Stimulated activated CD4-positive, alpha-beta T cell treated with anti-CD3 and anti-CD28 coated beads, Interleukin-2, amount 100 ng/mL, for 48 hours (primary cell): ENCODE measurements around the gene SLC25A53.
"Not testable (repeated sequence)": the region's sequence is repeated elsewhere in the genome, so short reads cannot be mapped to it uniquely, and the experiment has no call there.

Source experiments
- DNase-seq, 2 donors: peaks; one replicate each; pipeline ENCODE4 v3.0.0-alpha.2; 2020

The SLC25A53 gene

GRCh38 chrX:104126856-104127255 lies 30.0 kb downstream of the SLC25A53 start:
- DNase-seq: no peak

DNA sequence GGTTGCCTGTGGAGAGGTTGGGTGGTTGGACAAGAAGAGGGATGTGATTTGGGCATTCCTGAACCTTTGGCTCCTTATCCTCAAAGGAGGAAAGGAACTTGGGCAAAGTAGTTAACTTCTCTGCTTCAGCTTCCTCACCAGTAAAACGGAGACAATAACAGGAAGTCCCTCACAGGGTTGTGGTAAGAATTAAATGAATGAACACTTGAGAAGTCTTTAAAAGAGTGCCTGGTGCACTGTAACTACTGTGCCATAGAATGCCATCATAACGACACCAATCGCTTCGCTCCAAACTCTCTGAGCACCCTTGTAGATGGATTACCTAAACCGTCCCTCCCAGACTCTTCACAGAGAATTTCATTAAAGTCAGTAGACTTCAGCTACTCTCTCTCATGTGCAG lies 34.0 kb downstream of the SLC25A53 start:
- no peak for DNase-seq

GRCh38 chrX:104118765-104119164 lies 38.0 kb downstream of the SLC25A53 start:
- no peak for DNase-seq

DNA sequence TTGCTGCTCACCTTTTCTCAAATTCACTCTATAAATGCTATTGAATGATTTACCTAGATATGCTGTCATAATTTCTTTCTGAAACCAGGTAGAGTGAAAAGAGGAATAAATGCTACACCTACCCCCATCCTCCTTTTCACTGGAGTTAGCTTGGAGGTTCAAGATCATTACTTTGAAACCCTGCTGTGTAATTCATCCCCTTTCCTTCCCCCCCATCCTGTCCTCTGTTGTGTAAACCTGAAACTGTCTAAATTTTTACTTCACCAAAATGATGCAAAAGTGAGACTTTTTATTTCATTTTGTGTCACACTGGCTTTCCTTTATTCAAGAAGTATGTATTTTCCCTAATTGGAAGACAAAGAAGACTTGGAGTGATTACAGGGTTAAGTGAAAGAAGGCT lies 39.0 kb downstream of the SLC25A53 start:
- no peak for DNase-seq

DNA sequence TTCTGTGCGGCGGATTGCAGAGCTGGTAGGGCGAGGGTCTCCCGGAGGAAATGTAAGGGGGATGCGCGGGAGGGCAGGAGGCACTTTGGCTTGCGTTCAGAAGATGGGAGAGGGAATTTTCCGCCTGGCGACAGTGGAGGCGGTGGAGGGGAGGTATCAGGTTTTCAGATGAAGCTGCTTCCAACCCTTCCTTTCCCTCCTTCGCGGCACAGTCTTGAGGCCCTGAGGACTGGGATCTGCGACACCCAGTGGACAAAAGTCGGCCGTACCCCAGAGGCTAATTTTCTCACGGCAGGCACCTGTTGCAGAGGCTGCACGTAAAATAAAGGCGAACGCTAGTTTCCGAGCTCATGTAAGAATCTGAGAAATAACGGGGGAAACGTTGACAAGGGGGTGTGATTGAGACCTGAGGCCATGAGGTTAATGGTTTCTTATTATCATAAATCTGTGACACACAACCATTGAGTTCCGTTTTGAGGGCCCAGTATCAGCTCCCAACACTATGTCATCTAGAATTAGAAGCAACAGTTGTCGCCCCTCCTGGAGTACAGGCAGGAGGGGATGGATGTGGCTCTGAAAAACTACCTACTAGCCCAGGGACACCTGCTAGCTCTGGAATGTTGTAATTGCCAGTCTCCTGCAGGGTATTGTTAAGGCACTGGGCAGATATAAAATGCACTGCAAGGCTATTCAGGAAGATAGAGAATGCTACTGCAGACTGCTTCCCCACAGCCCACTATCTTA lies 43.4 kb downstream of the SLC25A53 start:
- peak; percentile 16 to 20 for DNase-seq

GRCh38 chrX:104112326-104112951 lies 44.4 kb downstream of the SLC25A53 start, which contains the start of gene ZCCHC18:
Gene ZCCHC18, plus strand, starts transcription at chrX:104112523. Its CDS starts 1,589 bp downstream, at chrX:104114112.
- DNase-seq: no peak

DNA sequence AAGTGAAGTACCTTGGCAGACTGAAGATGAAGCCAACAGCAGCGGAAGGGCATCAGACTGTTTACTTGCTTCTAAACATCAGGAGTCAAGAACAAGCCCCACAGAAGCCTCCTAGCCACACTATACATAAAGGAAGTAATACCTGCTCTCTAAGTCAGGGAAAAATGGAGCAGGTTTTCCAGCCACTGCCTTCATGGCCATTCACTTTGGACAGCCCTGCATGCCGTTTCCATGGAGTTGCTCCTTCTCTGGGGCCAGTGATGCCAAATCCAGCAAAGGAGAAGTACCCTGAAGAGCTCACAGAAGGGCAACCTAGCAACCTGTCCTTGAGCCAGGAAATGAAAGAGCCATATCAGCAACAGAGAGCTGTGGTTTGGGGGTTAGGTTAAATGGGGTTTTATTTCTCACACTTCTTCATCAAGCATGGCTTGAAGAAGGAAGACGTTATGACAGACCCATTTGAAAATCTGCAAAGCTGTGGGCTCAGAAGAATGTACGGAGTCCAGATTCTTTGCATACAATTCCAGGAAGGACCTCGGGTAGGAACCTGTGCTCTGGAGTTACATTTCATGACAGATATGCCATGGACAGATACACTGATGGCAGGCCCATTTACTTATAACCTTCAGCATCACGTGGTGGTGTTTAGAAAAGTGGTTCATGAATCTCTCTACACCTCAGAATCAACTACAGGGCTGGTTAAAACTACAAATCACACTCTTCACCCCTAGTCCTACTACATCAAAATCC lies 46.1 kb downstream of the SLC25A53 start:
- not testable (repeated sequence) for DNase-seq

GRCh38 chrX:104108955-104109354 lies 47.9 kb downstream of the SLC25A53 start:
- DNase-seq: no peak

DNA sequence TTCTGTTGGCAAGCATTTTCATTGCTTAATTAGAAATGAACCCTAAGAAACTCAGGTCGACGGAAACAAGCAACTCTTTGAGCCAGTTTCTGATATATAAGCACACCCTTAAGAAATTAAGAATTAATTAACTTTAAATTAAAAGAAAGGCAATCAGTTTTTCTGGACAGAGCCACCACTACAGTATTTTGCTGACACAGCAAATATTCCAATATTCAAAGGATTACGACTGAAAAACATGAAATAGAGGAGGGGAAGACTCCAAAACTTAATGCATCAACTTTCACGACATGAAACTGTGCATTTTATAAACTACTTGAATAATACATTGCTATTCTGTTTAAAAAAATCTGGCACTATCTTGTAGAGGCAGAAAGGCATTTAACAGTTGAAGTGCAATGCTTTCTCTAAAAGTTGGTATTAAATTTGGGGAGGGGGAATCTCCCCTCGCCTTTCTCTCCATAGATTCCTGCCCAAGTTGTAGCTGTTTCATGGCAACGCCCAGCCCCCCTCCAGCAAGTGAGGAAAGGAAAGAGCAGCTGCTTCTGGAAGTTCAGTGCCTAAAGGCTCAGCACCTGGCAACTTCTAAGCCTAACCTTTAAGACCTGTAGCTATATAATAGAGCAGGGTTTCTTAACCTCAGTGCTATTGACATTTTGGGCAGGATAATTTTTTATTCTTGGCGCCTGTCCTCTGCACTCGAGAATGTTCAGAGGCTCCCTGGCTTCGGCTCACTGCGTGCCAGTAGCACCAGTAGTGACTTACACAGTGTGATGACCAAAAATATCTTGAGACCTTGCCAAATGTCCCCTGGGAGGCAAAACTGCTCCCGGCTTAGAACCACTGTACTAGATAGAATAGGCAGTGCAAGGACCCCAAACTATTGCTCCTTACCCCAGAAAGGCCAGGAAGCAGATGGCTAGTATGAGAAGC lies 51.2 kb downstream of the SLC25A53 start:
- no peak for DNase-seq

DNA sequence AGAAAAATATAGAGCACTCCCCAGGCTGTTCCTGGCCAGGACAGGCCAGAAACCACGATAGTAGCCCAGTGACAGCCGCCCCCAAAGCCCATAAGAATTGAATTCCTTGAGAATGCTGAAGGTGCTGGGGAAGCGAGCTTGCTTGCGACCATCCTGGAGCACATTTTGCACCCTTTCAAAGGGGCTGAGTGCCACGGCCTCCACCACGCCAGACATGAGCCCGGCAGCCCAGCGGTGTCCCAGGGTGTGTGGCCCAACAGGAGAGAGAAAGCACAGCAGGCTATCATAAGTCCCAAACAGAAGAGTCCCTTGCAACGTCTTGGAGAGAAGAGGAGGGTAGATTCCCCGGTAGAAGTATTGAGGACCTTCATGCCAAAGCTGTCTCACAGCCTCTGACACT lies 52.1 kb downstream of the SLC25A53 start:
- DNase-seq: no peak

GRCh38 chrX:104098919-104099318 lies 57.9 kb downstream of the SLC25A53 start:
- DNase-seq: no peak

- peak; percentile 23 to 37 for DNase-seq
Measured at GRCh38 chrX:104098151-104098808, 58.5 kb downstream of the SLC25A53 start.

- no peak for DNase-seq
Measured at GRCh38 chrX:104085919-104086318, 70.9 kb downstream of the SLC25A53 start.

GRCh38 chrX:104085477-104085876 lies 71.3 kb downstream of the SLC25A53 start:
- no peak for DNase-seq

GRCh38 chrX:104084534-104085277 lies 72.1 kb downstream of the SLC25A53 start:
- DNase-seq: no peak

- no peak for DNase-seq
Measured at GRCh38 chrX:104084063-104084462, 72.7 kb downstream of the SLC25A53 start.

DNA sequence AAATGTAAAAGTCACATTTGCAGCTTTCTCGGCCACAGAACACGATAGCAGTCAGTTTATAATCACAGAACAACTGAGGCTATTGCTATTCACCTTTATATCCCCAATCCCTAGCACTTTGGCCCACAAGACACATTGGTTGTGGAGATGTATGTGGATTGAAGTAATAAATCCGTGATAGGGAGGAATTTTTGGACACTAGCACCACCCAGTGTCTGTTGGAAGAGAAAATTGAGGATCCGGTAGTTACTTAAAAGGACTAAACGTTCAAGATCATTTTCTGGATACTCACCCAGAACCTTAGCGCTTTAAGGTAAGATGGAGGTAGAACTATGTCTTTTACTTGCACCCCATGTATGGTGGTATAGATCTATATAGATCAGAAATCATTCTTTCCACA lies 79.0 kb downstream of the SLC25A53 start:
- not testable (repeated sequence) for DNase-seq

DNA sequence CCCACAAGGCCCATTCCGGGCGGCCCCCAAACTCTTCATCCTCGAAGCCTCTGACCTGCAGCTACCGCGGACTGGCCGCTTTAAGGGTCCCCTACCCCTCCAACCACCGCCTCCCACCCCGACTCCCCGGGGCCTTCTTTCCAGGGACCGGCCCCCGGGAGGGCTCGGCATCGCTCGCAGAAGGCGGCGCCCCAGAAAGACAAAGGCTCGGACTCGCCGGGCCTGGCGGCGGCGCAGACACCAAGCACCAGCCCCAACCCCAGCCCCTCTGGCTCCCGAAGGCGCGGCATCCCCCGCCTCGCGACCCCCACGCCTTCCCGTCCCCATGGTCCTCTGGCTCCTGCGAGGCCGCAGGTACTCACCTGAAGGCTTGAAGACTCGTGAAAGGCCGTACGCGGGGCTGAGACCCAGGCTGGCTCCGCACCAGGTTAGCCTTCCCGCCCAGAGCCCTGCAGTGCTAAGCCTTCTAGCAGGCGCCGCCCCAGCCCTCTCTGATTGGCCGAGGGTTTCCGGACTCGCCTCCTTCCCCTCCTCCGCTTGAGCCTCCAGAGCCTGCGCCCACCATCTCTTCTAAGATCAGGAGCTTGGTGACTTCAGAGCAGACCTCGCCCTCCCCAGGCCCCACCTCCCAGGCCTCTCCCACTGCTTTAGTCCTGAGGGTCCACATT lies 80.9 kb downstream of the SLC25A53 start, which contains the start of gene TMSB15C:
TMSB15C (minus strand) TSS at position 459 of the 668 bp plus-strand sequence.
- DNase-seq: not testable (repeated sequence)

- DNase-seq: not testable (repeated sequence)
Measured at GRCh38 chrX:104062636-104063035, 94.2 kb downstream of the SLC25A53 start.

- DNase-seq: not testable (repeated sequence)
Measured at GRCh38 chrX:104054956-104055355, 101.9 kb downstream of the SLC25A53 start.
